GM18517 (cell line): ENCODE measurements around the gene LMTK3.

ENCODE experiments used
- ATAC-seq: cut with Tn5 transposase; IDR thresholded peaks from one replicate; pipeline ENCODE4 v1.9.1; 2021; ENCODE audit warnings: mild to moderate bottlenecking, moderate library complexity; ENCODE audit not compliant: unreplicated experiment

The LMTK3 gene

GRCh38 chr19:48473161-48473966 is 38.3 kb downstream of the LMTK3 start:
- no peak for ATAC-seq

GRCh38 chr19:48471836-48472235 is 39.8 kb downstream of the LMTK3 start:
- no peak for ATAC-seq

DNA sequence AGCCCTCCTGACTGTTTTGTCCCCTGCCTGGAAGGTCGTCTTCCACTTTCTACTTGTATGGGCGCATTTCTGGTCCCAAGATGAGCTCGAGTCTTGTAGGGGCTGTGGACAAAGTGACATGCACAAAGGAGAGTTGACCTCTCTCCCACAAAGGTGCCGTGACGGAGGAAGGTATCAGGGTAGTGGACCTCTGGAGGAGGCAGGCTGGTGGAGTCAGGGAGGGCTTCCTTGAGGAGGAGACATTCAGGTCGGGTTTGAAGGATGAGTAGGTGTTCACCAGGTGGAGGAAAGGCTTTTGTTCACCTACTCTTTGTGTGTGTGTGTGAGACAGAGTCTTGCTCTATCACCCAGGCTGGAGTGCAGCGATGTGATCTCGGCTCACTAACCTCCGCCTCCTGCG is 40.8 kb downstream of the LMTK3 start:
- no peak for ATAC-seq

- no peak for ATAC-seq
Measured at GRCh38 chr19:48469934-48470680, 41.5 kb downstream of the LMTK3 start.

- no peak for ATAC-seq
Measured at GRCh38 chr19:48469289-48469881, 42.2 kb downstream of the LMTK3 start, which contains the start of gene CYTH2. Gene CYTH2, plus strand, starts transcription at chr19:48469369. Its CDS starts 139 bp downstream, at chr19:48469508.

- ATAC-seq: peak; percentile 92
Measured at GRCh38 chr19:48468772-48469288, 42.8 kb downstream of the LMTK3 start.

DNA sequence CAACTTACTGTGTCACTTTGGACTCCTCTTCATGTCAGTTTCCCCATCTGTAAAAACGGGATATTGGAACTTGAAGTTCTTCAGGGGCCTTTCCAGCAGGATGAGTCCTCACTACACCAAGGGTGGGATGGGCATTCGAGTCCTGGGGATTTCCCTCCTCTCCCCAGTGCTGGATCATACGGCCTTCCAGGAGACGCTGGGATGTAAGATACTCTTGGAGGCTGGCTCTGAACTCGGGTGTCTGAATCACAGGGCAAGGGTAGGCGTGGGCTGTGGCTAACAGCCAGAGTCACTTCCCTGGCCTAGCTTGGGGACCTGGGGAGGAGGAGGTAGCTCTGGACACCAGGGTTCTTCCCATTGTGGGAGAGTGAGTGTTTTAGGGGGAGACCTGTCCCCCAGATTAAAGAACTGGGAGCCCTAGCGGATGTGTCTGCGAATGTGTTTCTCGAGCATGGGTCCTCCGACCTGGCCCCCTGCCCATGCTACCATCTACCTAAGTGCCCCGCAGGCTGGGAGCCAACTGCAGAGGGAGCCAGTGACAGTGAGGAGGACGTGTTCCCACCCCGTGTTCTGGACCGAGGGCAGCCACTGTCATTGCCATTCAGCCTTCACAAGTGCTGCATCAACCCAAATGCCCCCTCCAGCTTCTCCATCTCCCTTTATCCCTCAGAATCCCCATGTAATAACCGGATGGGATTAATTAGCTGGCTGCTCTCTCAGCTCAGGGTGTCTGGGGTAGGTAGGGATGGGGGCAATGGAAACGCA is 44.9 kb downstream of the LMTK3 start:
- no peak for ATAC-seq

DNA sequence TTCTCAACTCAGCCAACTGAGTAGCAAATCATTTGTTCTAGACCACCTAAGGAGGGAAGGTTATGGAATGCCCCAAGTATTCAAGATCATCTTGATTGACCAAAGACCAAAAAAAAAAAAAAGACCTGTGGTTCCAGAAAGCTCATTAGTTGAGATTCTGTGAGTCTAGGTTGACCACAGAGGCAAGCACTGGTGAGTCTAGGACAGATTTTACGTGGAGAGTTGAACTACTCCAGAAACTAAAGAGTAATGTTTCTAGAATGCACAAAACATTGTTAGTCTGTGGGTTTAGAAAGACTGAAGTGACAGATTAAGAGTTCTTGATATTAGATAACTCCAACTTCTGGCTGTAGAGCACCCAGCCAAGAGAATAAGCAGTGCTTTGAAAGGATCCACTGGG is 46.4 kb downstream of the LMTK3 start:
- ATAC-seq: no peak

DNA sequence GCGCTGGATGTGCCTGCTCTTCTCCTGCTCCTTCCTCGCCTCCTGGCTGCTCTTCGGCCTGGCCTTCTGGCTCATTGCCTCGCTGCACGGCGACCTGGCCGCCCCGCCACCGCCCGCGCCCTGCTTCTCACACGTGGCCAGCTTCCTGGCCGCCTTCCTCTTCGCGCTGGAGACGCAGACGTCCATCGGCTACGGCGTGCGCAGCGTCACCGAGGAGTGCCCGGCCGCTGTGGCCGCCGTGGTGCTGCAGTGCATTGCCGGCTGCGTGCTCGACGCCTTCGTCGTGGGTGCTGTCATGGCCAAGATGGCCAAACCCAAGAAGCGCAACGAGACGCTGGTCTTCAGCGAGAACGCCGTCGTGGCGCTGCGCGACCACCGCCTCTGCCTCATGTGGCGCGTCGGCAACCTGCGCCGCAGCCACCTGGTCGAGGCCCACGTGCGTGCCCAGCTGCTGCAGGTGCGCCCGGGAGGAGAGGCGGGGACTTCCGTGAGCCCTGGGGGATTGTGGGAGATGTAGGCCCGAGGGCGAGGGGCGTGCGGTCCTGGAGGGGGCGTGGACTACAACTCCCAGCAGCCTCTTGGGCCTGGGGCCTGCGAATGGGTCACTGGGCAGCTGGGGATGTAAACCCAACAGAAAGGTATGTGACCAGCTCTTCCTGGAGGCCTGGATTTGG is 49.5 kb downstream of the LMTK3 start:
- ATAC-seq: no peak

DNA sequence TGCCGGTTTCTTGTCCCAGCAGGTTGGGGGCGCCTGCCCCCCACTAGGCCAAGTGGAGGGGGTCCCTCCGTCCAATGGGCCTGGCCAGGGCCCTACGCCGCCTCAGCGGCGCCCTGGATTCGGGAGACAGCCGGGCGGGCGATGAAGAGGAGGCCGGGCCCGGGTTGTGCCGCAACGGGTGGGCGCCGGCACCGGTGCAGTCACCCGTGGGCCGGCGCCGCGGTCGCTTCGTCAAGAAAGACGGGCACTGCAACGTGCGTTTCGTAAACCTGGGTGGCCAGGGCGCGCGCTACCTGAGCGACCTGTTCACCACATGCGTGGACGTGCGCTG is 50.0 kb downstream of the LMTK3 start:
- ATAC-seq: no peak

- ATAC-seq: no peak
Measured at GRCh38 chr19:48458016-48458415, 53.6 kb downstream of the LMTK3 start.

- ATAC-seq: no peak
Measured at GRCh38 chr19:48456864-48457263, 54.8 kb downstream of the LMTK3 start.

DNA sequence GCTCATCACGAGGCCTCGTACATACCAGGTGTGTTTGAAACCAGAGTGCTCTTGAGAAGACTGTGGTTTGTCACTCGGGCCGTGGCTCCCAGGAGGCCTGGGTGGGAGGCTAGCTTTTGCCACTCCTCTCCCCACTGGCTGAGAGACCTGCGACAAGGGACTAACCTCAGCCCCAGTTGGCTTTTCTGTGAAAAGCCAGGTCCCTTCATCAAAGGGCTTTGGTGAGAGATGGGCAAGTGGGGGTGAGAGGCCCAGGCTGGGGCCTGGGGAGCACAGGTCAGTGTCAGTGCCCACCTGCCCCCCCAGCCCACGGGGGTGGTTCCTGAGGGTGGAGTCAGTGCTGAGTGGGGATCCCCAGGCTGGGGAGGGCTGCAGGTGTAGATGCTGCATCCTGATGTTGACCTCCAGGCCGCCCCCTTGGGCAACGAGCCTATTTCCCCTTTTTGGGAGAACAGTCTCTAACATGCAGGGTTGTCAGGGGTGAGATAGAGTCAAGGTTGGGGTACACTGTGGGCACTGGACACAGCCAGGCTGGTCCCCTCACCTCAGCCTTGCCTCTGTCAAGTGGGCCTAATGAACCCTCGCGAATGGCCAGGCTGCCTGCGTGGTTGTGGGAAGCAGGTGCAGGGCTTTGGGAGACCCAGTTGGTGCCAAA is 55.6 kb downstream of the LMTK3 start:
- ATAC-seq: no peak

DNA sequence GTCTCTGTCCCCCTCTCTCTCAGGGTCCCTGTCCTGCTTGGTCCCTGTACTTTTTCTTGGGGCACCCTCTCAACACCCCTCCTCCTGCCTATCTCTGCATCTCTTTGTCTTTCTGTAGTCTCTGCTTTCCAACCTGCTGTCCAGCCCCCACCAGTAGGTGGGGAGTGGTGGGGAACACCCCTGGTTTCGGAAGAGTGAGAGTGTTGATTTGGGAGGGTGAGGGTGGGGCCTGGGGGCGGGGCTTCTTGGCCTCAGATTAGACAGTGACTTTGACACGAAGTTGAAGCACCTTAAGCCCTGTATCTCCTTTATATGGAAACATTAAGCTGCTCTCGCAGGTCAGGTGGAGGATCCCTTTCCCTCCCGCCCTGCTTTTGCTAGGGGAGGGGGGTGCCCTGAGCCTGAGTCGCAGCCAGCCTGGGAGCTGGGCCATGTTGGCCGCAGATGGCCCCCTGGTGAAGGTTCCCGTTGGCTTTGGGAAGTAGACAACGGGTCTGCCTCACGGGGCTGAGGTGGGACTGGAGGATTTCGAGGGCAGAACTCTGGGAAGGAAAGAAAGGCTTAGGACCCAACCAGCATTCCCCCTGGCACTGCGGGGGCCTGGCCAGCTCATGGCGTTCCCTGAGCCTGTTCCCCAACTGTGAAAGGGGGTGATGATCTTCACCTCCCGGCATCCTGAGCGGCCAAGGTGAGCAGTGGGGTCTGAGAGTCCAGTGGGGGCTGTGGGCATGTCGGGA is 56.3 kb downstream of the LMTK3 start, which contains the start of gene KCNJ14:
KCNJ14 (plus strand) TSS at position 404 of the 737 bp plus-strand sequence. CDS start 6,151 bp downstream, outside the sequence.
- no peak for ATAC-seq

DNA sequence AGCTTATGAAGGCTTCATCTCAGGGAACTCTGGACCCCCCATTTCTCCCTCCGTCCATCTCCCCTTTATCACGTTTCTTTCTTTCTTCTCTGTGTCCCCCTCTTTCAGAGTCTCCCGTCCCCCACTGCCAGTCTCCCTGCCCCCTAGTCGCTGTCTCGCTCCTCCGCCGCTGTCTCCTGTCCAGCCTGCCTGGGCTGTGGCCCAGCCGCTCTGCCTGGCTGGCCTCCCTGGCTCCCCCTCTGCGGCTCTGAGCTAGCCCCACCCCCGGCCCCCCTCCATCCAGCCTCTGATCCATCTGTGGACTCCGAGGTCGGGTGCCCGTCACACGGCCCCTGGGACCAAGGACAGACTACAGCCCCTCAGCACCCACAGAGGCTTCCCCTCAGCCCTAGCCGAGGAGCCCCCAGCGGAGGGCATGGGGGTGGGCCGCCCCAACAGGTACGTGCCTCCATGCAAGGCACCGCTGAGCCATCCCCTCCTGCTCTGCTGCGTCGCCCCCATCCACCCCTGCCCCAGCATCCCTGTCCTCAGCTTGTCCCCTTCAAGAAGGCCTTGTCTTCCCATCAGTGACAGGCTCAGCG is 57.4 kb downstream of the LMTK3 start:
- no peak for ATAC-seq

GRCh38 chr19:48452289-48453190 is 59.1 kb downstream of the LMTK3 start:
- ATAC-seq: no peak

DNA sequence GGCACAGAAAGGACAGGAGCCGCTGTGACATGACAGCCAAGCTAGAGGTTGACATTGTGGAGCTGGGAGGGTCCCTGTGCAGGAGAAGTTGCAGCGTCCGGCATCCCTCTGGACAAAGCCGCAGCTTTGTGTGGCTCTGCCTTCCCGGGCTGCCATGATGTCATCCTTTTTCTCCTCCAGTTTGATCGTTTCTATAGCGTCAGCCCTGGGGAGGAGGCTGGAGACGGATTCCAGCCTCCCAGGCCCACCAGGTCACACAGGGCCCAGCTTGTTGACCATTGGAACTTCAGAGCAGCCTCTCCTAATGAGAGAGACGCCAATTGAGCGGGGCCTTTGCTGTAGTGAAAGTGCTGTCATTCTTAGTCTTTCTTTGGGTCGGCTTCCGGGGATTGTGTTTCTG is 60.0 kb downstream of the LMTK3 start:
- no peak for ATAC-seq

DNA sequence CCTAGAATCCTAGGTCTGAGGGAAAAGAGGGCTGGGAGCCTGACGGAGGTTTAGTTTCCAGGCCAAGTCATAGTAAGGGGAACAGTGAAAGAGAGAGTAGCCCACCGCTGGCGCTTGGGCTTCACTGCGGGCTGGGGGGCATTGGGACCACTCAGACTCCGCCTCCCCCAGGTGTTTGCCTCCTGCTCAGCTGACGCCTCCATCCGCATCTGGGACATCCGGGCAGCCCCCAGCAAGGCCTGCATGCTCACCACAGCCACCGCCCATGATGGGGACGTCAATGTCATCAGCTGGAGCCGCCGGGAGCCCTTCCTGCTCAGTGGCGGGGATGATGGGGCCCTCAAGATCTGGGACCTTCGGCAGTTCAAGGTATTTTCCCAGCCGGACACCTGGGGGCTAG is 60.8 kb downstream of the LMTK3 start:
- ATAC-seq: no peak
